NCI-H524 (cell line): Measurements from ENCODE around the gene PARP11.

Experiments used
- DNase-seq, 2 experiments: peaks; one replicate each; lab custom pipeline; 2025; lab: John Stamatoyannopoulos, UW

The PARP11 gene

DNA sequence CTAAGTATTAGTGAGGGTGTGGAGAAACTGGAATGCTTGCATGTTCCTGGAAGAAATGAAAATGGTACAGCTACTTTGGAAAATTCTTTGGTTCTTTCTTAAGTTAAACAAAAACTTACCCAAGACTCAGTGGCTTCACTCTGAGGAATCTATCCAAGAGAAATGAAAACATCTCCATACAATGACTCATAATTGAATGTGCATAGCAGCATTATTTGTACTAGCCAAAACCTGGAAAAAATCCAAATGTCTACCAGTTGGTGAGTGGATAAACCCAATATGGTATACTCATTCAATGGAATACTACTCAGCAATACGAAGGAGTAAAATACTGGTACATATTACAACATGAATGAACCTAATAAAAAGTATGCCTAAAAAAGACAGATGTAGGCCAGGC lies 102.3 kb downstream of the PARP11 start:
- no peak for DNase-seq

DNA sequence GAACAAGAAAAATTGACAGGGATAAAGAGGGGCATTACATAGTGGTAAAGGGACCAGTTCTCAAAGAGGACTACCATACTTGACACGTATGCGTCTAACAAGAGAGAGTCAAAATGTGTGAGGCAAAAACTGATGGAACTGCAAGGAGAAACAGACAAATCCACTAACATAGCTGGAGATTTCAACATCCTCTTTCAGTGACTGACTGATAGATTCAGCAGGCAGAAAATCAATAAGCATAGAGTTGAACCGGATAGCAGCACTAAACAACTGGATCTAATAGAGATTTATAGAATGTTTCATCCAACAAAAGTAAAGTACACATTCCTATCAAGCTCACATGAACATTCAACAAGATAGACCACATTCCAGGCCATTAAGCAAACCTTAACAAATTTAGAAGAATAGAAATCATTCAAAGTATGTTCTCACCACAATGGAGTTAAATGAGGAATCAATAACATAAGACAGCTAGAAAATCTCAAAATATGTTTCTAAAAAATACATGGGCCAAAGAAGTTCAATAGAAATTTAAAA lies 104.2 kb downstream of the PARP11 start:
- no peak for DNase-seq

DNA sequence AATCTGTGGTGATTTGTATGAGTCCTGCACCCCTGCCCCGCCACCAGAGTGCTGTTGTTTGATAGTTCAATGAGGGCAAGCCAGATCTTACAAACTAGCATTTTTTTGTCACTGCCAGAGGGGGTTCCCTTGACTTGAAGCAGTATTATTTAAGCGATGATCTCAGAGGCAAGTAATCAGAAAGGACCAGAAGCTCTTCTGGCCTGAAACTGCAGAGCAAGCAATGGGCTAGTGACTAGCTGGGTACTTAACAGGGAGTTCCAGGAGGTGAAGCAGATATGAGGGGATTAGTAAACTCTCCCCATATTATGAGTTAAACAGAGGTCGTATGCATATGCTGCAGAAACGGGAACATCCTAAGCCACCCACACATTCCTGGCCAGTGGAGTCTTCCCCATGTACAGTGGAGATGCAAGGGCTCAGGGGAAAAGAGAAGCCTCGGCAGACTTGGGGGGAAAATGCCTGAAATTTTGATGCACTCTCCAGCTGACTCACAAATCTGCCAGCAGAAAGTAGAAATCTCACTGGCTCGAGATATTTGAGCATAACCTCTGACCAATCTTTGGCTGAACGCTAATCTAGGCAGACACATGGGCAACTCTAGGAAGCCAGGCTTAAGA lies 112.0 kb downstream of the PARP11 start:
- DNase-seq = no peak

DNA sequence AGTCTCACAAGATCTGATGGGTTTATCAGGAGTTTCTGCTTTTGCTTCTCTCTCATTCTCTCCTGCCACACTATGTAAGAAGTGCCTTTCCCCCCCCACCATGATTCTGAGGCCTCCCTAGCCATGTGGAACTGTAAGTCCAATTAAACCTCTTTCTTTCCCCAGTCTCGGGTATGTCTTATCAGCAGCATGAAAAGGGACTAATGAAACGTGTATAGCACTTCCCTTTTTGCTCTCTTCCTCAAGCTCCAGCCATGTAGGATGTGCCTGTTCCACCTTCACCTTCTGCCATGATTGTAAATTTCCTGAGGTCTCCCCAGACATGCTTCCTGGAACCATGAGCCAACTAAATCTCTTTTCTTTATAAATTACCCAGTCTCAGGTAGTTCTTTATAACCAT lies 113.3 kb downstream of the PARP11 start:
- DNase-seq = no peak
